ENCODE data around the gene NBAS. TPM values are rescaled to one million over a fixed set of nuclear protein-coding genes. Genes with fewer than 3 reads are reported as not detected.
A peak's percentile ranks its signal among the peaks of the same experiment; 100 is the strongest.

The NBAS gene
- total RNA-seq, 1 experiment from 2014 or later, result 32.5 TPM

DNA sequence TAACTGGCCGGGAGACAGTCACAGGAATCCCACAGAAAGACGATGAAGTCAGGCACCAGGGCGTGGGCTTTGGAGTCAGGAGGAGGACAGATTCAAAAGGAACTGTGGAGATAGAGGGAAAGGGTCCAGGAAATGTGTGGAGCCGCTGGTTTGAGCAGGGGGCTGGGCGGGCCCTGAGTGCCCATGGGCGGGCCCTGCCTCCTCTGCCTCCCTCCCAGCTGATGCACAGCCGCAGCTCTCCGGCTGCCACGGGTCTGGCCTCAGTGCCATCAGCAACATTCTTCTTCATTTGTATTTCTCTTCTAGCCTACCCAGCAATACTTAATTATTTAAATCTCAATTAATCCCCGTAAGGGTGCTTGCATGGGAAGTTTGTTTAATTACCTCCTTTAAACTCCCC is 432.3 kb downstream of the NBAS start:
- no peak overlapping the region for H3K4ac ChIP-seq (ENCODE audit: low read depth, low read length)
- Mint-ChIP-seq H3K4me3 (no peak overlapping the region), H3K4me1 (peaks cover 20 to 27% of the 10 kb centered on the region in 2 experiments), H3K27me3 (ENCODE audit: low read depth) (peaks cover 1% of the 10 kb centered on the region; the same call in 1 of the 2 replicates), H3K27ac (peak overlapping the region in 1 of 3 experiments; percentile 58; a peak in 1 of 7 replicates), H3K9me3 (peaks cover 11 to 13% of the 10 kb centered on the region in 2 experiments; a peak in 4 of 5 replicates), H3K36me3 (ENCODE audit: insufficient read depth in 1 of 3, low read depth in 3 of 3) (peaks cover 1 to 7% (median 5%) of the 10 kb centered on the region in 3 experiments; a peak in 5 of 7 replicates)
- H4K91ac ChIP-seq (ENCODE audit: insufficient read length, low read depth, low read length), result no peak overlapping the region
- no peak overlapping the region for H3K18ac ChIP-seq (ENCODE audit: insufficient read length, low read depth, low read length)
- WGBS (ENCODE audit: extremely low coverage, insufficient read length, low lambda C conversion rate), result no CpG with 5 or more reads among the region's 10 CpGs
- no peaks in the 10 kb centered on the region for H3K27me3 ChIP-seq (ENCODE audit: insufficient read depth, low read length)
- DNase-seq, result no peak
- peaks cover 5% of the 10 kb centered on the region for H3K9me3 ChIP-seq (ENCODE audit: control insufficient read depth, low read depth, low read length)
- H2BK12ac ChIP-seq (ENCODE audit: insufficient read length, low read depth, low read length), result no peak overlapping the region
- no peak overlapping the region for H4K5ac ChIP-seq (ENCODE audit: insufficient read length, low read depth, low read length)
- no peak overlapping the region for H2BK15ac ChIP-seq (ENCODE audit: low read depth, low read length)
- no peaks in the 10 kb centered on the region for H3K79me1 ChIP-seq (ENCODE audit: insufficient read depth, low read depth, low read length, poor library complexity, severe bottlenecking)
- H3K27ac ChIP-seq (ENCODE audit: insufficient read length, low read depth, low read length), result no peak overlapping the region
- no peaks in the 10 kb centered on the region for H3K79me2 ChIP-seq (ENCODE audit: insufficient read depth, low read length)
- H2BK5ac ChIP-seq (ENCODE audit: insufficient read length, low read length), result no peak overlapping the region
- H3K4me2 ChIP-seq (ENCODE audit: insufficient read depth, insufficient read length, low read length), result no peak overlapping the region
- no peaks in the 10 kb centered on the region for H4K20me1 ChIP-seq (ENCODE audit: control insufficient read depth, insufficient read depth, insufficient read length)
- H2BK20ac ChIP-seq (ENCODE audit: low read depth, low read length, poor library complexity, severe bottlenecking), result no peak overlapping the region
- H2BK120ac ChIP-seq (ENCODE audit: low read depth, low read length, poor library complexity, severe bottlenecking), result no peak overlapping the region
- H4K8ac ChIP-seq (replicated peaks; ENCODE audit: insufficient read length, low read depth, low read length), result no peak overlapping the region
- no peak overlapping the region for H2AK5ac ChIP-seq (ENCODE audit: insufficient read length, low read length)
- H3K4me1 ChIP-seq (ENCODE audit: insufficient read depth, low read length), result no peaks in the 10 kb centered on the region
- H3K56ac ChIP-seq (ENCODE audit: insufficient read length, low read depth, low read length), result no peak overlapping the region
- H3K23me2 ChIP-seq (ENCODE audit: insufficient read length, low read depth, low read length, poor library complexity, severe bottlenecking), result no peaks in the 10 kb centered on the region
- no peak overlapping the region for H3K23ac ChIP-seq (ENCODE audit: insufficient read length, low read depth, low read length)
- no peak overlapping the region for H3T11ph ChIP-seq (ENCODE audit: low read length)
- no peak for TF ChIP-seq CTCF (conservative IDR thresholded peaks at IDR 0.05)
- no peak overlapping the region for H2AFZ ChIP-seq (ENCODE audit: low read length)
- no peak overlapping the region for H3K14ac ChIP-seq (ENCODE audit: insufficient read depth, low read length)
- no peak overlapping the region for H3K9ac ChIP-seq (ENCODE audit: extremely low read depth, insufficient read length, low read length)
